Caco-2 (cell line): ENCODE data around the gene IL17RB. TPM values are rescaled to one million over a fixed set of nuclear protein-coding genes. Genes with fewer than 3 reads are reported as not detected.
A peak's percentile ranks its signal among the peaks of the same experiment; 100 is the strongest.

Experiments used
- BruUV-seq: library from RNA; stranded (reverse); fragments of 400-500 nt; replicated peaks from 2 replicates; lab custom pipeline; 2021; lab: Mats Ljungman, UMichigan
- CTCF ChIA-PET: fragments of 300-600 bp; sonication (Branson Sonifier 250); formaldehyde crosslinking; loops from one replicate; lab custom pipeline; 2022; ENCODE audit warnings: antibody characterized with exemption; lab: Charles Lee
- POLR2A ChIA-PET: fragments of 300-600 bp; sonication (Branson Sonifier 250); formaldehyde crosslinking; loops from one replicate; lab custom pipeline; 2022; ENCODE audit warnings: antibody characterized with exemption; lab: Charles Lee
- DNase-seq, 2 experiments: peaks; one replicate each; pipeline versions ENCODE4 v3.0.0 to v3.0.0-alpha.2; 2020 to 2022
- H3K27me3 ChIP-seq: replicated peaks from 2 replicates; pipeline ENCODE4 v1.6.0; 2011; ENCODE audit warnings: low read length; ENCODE audit not compliant: control insufficient read depth, insufficient read depth
- H3K36me3 ChIP-seq: 2 replicates; pipeline ENCODE4 v1.5.1; 2011; ENCODE audit warnings: low read length; ENCODE audit not compliant: control insufficient read depth, insufficient read depth
- H3K4me1 ChIP-seq: fragments of 250-450 bp; sonication (Bioruptor Pico); 2 replicates; pipeline ENCODE4 v1.5.1; 2020; ENCODE audit warnings: mild to moderate bottlenecking
- H3K4me3 ChIP-seq: 2 replicates; pipeline ENCODE4 v1.5.1; 2011; ENCODE audit warnings: low read depth, mild to moderate bottlenecking, control low read depth, low read length
- H3K9me3 ChIP-seq: fragments of 250-450 bp; sonication (Bioruptor Pico); 2 replicates; pipeline ENCODE4 v1.5.1; 2020; ENCODE audit warnings: mild to moderate bottlenecking, moderate library complexity
- H3K27ac Mint-ChIP-seq: one replicate; pipeline ENCODE4 v1.8.0; 2022; ENCODE audit warnings: mixed read lengths; ENCODE audit not compliant: unreplicated experiment
- H3K27me3 Mint-ChIP-seq: one replicate; pipeline ENCODE4 v1.8.0; 2022; ENCODE audit warnings: mixed read lengths; ENCODE audit not compliant: insufficient read depth, unreplicated experiment
- H3K36me3 Mint-ChIP-seq: one replicate; pipeline ENCODE4 v1.8.0; 2022; ENCODE audit warnings: mild to moderate bottlenecking, mixed read lengths; ENCODE audit not compliant: insufficient read depth, unreplicated experiment
- H3K4me1 Mint-ChIP-seq: one replicate; pipeline ENCODE4 v1.8.0; 2022; ENCODE audit warnings: low read depth, mixed read lengths; ENCODE audit not compliant: unreplicated experiment
- H3K4me3 Mint-ChIP-seq: one replicate; pipeline ENCODE4 v1.8.0; 2022; ENCODE audit warnings: mild to moderate bottlenecking, moderate library complexity, mixed read lengths; ENCODE audit not compliant: unreplicated experiment
- H3K9me3 Mint-ChIP-seq: one replicate; pipeline ENCODE4 v1.8.0; 2022; ENCODE audit warnings: mixed read lengths; ENCODE audit not compliant: unreplicated experiment
- CTCF ChIP-seq, 2 experiments: fragments of 200-600 bp in 1 of 2; IDR thresholded peaks; 1 replicate in 1 of 2; 2 replicates in 1 of 2; pipeline versions ENCODE4 v1.5.1 to v1.8.0; 2011 to 2022; ENCODE audit warnings: antibody characterized with exemption in 1 of 2, control low read depth in 1 of 2, inconsistent platforms in 1 of 2, low read depth in 1 of 2, low read length in 1 of 2, mild to moderate bottlenecking in 1 of 2, moderate library complexity in 1 of 2; ENCODE audit not compliant: insufficient read depth in 1 of 2, severe bottlenecking in 1 of 2, unreplicated experiment in 1 of 2
- intact Hi-C: fragments of 100-400 bp; cut with micrococcal nuclease; formaldehyde crosslinking; loops from one replicate; pipeline ENCODE4 v1.10.0; 2022; ENCODE audit not compliant: unreplicated experiment
- total RNA-seq: library from RNA; stranded (reverse); gene quantifications from 2 replicates; pipeline ENCODE4 v1.2.3, GENCODE V29; 2022

Gene IL17RB
- total RNA-seq, 1 experiment from 2014 or later: 27.5 TPM

- no peaks in the 10 kb centered on the region for H3K36me3 Mint-ChIP-seq
- no peak for DNase-seq
- 0 out of 2 replicates have a peak, but pooled peaks cover 4% of the 10 kb centered on the region for H3K4me1 ChIP-seq
- no TSS peak for BruUV-seq
- intact Hi-C loops: no loop called here
- H3K9me3 ChIP-seq: no peaks in the 10 kb centered on the region
- peaks cover 14% of the 10 kb centered on the region for H3K36me3 ChIP-seq
- no peaks in the 10 kb centered on the region for H3K9me3 Mint-ChIP-seq
- no peaks in the 10 kb centered on the region for H3K27me3 ChIP-seq
- no peaks in the 10 kb centered on the region for H3K27me3 Mint-ChIP-seq
- CTCF ChIA-PET: no interaction called here
- H3K4me3 ChIP-seq: no peak overlapping the region
- no peak for TF ChIP-seq CTCF (IDR thresholded peaks at IDR 0.05; ENCODE audit: insufficient read depth in 1 of 2, low read depth in 1 of 2, low read length in 1 of 2, severe bottlenecking in 1 of 2, unreplicated experiment in 1 of 2)
- H3K27ac Mint-ChIP-seq: no peak overlapping the region
- H3K4me1 Mint-ChIP-seq: peaks cover 8% of the 10 kb centered on the region
- no peak overlapping the region for H3K4me3 Mint-ChIP-seq
- POLR2A ChIA-PET: no interaction called here
Observed at GRCh38 chr3:53823026-53823955, 23.1 kb upstream of the IL17RB start.

GRCh38 chr3:53823956-53824657 is 22.3 kb upstream of the IL17RB start:
- Histone ChIP-seq H3K9me3 (no peaks in the 10 kb centered on the region), H3K4me3 (no peak overlapping the region), H3K36me3 (peaks cover 11% of the 10 kb centered on the region), H3K4me1 (0 out of 2 replicates have a peak, but pooled peaks cover 4% of the 10 kb centered on the region), H3K27me3 (no peaks in the 10 kb centered on the region)
- no peaks in the 10 kb centered on the region for H3K27me3 Mint-ChIP-seq
- no TSS peak for BruUV-seq
- DNase-seq: no peak
- peak overlapping the region; percentile 20 for H3K27ac Mint-ChIP-seq
- no peaks in the 10 kb centered on the region for H3K9me3 Mint-ChIP-seq
- H3K36me3 Mint-ChIP-seq: no peaks in the 10 kb centered on the region
- H3K4me1 Mint-ChIP-seq: peaks cover 8% of the 10 kb centered on the region
- ChIA-PET CTCF (no interaction called here), POLR2A (no interaction called here)
- no peak overlapping the region for H3K4me3 Mint-ChIP-seq
- no peak for TF ChIP-seq CTCF (IDR thresholded peaks at IDR 0.05; ENCODE audit: insufficient read depth in 1 of 2, low read depth in 1 of 2, low read length in 1 of 2, severe bottlenecking in 1 of 2, unreplicated experiment in 1 of 2)
- intact Hi-C loops: no loop called here

DNA sequence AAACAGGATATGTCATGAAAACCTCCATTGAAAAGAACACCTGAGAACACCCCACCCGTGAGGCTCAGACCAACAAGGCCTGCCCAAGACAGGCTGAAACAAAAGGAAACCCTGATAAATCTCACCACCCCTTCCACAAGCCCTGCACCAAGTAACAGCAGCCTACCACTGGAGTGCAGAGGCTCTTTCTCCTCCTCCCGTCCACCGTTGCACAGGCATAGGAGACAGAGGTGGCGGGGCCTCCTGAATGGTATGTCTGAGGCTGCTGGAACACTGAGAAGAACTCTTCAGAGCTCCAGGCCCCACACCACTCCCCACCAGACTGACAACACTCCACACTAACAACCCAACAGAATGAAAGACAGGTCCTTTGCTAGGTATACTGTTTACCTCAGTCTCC is 21.6 kb upstream of the IL17RB start:
- Mint-ChIP-seq H3K27ac (peak overlapping the region; percentile 20), H3K4me3 (no peak overlapping the region), H3K9me3 (no peaks in the 10 kb centered on the region), H3K27me3 (no peaks in the 10 kb centered on the region), H3K4me1 (peaks cover 8% of the 10 kb centered on the region), H3K36me3 (no peaks in the 10 kb centered on the region)
- CTCF ChIA-PET: no interaction called here
- H3K4me1 ChIP-seq: 0 out of 2 replicates have a peak, but pooled peaks cover 4% of the 10 kb centered on the region
- H3K36me3 ChIP-seq: peaks cover 13% of the 10 kb centered on the region
- POLR2A ChIA-PET: no interaction called here
- TF ChIP-seq CTCF (IDR thresholded peaks at IDR 0.05; ENCODE audit: insufficient read depth in 1 of 2, low read depth in 1 of 2, low read length in 1 of 2, severe bottlenecking in 1 of 2, unreplicated experiment in 1 of 2): no peak
- DNase-seq: no peak
- H3K9me3 ChIP-seq: no peaks in the 10 kb centered on the region
- H3K27me3 ChIP-seq: no peaks in the 10 kb centered on the region
- H3K4me3 ChIP-seq: no peak overlapping the region
- BruUV-seq: no TSS peak
- intact Hi-C loops: no loop called here
